ENCODE data around the gene ARID1B.
"Not testable (repeated sequence)": the region's sequence is repeated elsewhere in the genome, so short reads cannot be mapped to it uniquely, and the experiment has no call there.

Gene ARID1B

GRCh38 chr6:157145656-157146285 is 368.6 kb downstream of the ARID1B start:
- no peak for DNase-seq

- not testable (repeated sequence) for DNase-seq
These were observed 370.2 kb downstream of the ARID1B start for GRCh38 chr6:157147054-157148026.

DNA sequence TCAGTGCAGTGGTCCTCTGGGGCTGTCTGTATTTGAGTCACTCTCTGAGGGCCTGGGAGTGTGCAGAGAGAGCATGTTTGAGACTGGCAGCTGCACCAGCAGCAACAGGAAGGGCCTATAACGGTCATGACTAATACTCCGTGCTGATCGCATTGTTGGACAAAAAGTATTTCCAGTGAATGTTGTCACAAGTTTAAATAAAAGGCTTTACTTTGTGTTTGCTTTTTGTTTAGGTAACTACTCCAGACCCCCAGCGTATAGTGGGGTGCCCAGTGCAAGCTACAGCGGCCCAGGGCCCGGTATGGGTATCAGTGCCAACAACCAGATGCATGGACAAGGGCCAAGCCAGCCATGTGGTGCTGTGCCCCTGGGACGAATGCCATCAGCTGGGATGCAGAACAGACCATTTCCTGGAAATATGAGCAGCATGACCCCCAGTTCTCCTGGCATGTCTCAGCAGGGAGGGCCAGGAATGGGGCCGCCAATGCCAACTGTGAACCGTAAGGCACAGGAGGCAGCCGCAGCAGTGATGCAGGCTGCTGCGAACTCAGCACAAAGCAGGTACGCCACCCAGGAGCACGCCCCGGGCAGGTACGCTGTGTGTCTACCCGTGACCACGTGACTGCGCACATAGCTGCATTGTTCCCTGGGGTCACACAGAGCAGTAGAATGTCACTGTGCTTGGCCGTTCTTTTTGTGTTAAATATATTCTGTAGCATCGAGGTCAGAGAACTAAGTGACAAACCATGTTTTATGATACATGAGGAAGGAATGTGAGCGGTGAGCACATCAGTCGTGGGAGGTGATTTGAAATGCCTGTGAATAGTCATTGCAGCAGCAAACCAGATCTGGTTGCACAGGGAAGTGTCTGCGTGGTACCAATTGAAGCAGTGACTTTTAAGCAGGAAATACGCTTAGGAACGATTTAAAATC is 371.5 kb downstream of the ARID1B start:
- no peak for DNase-seq

- no peak for DNase-seq
These were observed 372.9 kb downstream of the ARID1B start for GRCh38 chr6:157150076-157150475.

DNA sequence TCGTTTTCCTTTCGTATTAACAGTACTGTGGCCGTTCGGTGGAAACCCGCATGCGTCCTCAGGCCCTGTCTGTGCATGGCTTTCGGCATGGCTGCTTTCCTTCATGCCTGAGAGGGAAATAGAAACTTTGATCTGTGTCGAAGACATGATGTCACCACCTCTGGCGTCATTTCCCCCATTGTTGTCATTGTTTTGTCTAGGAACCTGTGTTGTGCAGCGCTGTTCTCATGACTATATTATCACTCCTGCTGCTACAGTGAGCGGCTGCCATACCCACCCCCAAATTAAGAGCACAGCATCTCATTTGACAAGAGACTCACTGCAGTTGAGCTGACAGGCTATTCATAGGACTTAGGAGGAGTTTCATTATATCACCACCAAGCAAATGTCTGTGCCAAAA is 373.9 kb downstream of the ARID1B start:
- DNase-seq: no peak

DNA sequence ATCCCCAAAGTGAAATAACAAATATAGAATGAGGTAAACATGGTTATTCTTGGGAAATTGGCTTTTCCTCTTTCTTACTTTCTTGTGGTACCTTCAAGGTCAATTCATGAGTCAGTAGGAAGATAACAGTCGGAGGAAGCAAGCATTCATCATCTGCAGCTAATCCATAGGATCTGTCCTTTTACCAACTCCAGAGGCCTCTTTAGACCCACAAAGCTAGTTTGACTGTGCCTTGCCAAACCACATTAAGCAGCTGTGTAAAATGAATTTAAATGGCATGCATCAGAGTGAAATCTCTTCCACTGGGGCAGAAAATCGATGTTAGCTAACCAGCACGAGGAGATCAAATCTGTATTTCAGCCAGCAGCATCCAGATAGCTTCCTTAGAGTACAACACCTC is 374.8 kb downstream of the ARID1B start:
- DNase-seq: no peak

DNA sequence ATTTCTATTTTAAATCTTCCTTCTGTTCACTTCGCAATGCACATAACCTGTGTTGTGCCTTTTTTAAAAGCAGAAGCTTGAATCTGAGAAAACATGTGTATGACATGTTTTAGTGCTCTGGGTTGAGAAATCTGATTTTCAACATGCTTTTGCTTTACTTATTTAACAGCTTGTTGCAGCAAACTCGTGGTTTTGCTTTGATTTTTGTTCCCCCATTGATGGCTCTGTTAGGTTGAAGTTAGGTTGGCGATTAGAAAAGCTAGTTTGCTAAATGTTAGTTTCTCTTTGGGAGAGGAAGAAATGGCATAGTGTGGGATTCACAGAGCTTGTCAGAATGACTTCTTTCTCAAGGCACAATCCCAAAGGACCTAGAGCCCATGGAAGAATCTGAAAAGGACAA is 375.4 kb downstream of the ARID1B start:
- DNase-seq: no peak

GRCh38 chr6:157155804-157156203 is 378.6 kb downstream of the ARID1B start:
- no peak for DNase-seq

DNA sequence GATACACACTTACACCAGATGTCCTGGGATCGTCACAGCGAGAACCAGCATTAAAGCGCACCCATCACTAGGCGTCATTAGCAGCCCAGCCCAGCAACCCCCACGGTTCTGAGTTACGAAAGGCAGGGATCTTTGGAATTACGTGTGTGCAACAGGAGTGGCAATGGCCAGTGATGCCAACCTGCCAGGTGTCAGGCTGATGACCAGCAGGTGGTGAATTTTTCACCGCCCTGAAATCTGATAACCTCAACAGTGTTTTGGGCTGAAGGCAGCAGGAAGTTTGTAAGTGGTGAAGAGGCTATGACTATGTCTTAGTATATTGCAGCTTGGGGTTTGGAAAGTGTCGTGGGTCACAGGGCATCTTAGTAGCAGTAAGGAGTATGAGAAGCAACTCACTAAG is 380.1 kb downstream of the ARID1B start:
- no peak for DNase-seq

DNA sequence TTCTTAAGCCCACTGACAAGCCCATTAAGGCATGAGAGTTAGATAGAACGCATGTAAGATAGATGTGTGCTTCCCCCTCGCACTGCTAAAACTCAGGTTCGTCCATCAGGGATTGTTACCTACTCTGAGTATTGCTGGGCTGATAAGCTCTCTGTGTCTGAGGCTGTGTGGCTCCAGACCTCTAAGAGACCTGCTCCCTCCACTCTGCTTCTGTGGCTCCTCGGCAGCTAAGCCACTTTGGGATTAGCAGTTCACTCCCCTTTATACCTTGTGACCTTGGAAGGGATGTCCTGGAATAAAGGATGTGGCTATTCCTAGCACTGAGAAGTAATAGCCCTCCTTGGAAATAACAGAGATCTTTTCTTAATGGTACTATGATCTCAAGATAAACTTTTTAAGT is 381.3 kb downstream of the ARID1B start:
- DNase-seq: no peak

DNA sequence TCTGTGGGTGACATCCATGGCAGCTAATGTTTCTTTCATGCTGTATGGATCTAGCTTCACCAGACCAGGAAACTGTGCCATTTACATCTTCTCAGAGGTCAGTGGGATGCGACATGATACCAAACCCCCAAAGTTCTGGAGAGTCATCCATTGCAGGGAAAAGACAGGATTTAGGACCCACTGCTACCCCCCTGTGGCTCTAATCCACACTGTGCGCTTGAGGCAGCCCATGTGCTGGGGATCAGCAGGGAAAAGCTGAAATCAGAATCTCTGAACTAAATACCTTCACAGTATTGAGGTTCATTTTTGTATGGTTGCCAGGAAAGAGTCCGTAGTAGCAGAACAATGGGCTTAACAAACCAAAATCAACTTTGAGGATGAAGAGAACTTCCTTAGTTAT is 381.7 kb downstream of the ARID1B start:
- no peak for DNase-seq

GRCh38 chr6:157159348-157159747 is 382.2 kb downstream of the ARID1B start:
- no peak for DNase-seq

GRCh38 chr6:157161912-157162311 is 384.7 kb downstream of the ARID1B start:
- no peak for DNase-seq

- DNase-seq: no peak
These were observed 385.7 kb downstream of the ARID1B start for GRCh38 chr6:157162766-157163433.

GRCh38 chr6:157163434-157164159 is 386.4 kb downstream of the ARID1B start:
- DNase-seq: no peak

DNA sequence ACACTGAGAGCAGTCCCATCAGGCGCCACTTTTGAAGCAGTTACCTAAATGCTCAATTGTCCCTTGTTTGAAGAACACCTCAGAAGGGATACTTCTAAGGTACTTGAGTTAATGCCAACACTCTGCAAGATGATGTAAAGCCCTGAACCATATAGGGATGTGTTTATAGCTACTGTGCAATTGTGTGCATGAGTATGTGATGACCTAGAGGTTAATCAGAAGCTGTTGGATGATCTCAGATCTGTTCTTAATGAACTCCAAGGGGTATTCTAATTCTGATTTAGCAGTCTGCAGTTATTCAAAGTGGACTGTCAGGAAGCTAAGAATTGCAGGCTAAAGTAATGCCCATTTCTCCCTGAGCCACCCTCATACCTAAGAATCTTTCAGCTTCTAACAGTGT is 387.8 kb downstream of the ARID1B start:
- no peak for DNase-seq

- no peak for DNase-seq
These were observed 389.6 kb downstream of the ARID1B start for GRCh38 chr6:157166784-157167183.

DNA sequence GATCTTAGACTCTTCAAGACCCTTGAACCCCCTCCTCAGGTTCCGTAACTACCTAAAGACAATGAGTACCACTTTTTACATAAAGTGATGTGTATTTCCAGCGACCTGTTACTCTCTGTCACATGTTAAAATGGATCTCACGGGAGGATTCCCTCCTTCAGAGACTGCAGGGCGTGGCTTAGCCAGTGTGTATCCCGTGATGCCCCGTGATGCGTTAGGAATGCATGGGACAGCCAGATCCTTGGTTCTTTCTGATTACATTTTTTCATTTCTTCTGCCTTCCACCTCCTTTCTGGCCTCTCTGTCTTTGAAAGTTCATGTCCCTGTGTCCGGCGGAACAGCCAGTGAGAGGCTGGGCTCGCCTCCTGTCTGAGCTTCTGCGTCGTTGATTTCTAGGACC is 390.7 kb downstream of the ARID1B start:
- DNase-seq: no peak

DNA sequence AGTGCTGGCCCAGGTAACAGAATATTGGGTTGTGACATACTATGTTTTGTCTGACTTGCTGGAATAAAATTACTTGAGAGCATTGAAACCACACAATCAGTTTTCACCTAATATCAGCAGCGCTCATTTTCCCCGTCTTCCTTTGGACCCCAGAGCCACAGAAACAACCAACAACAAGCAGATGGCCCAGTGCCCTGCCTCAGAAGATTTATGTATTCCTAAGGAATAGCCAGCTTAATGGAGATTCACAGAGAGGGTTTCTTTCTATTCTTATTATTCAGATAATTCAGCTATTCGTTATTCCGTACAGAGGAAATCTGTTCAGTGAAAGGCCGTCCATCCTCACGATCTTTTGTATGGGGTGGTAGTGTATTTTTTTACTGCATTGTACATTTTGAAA is 391.3 kb downstream of the ARID1B start:
- DNase-seq: no peak

GRCh38 chr6:157169226-157169625 is 392.0 kb downstream of the ARID1B start:
- no peak for DNase-seq

DNA sequence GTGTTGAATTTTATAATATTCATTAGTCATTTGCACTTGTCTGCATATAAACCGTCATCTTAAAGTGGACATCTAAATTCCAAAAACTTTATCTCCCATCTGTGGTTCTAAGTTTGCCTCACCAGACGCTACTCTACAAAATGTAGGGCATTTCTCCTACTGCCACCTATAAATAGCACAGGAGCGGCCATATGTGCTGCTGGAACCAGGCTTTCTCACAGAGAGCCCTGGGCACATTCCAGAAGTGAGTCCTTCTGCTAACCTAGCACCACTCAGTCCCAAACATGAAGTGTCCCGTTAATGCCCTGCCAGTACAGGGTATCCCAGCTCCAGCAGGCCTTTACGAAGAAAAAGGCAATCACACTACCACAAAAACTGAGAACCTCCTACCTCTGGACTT is 392.5 kb downstream of the ARID1B start:
- DNase-seq: no peak

GRCh38 chr6:157170535-157170934 is 393.4 kb downstream of the ARID1B start:
- no peak for DNase-seq
